ENCODE measurements around the gene HSBP1L1. TPM values are rescaled to one million over a fixed set of nuclear protein-coding genes. Genes with fewer than 3 reads are reported as not detected.

HSBP1L1 gene
- total and polyA plus RNA-seq, 2 of the 13 experiments (the other 11 are each of a cell fraction or from before 2014, with no cell fraction given) = 22.6 to 45.1 TPM

GRCh38 chr18:79936641-79937040 is 27.8 kb upstream of the HSBP1L1 start (continued):
- peak; percentile 67 for TF ChIP-seq ZNF687 (CRISPR knock-in tag; IDR thresholded peaks at IDR 0.05)
- no peak for TF ChIP-seq CCDC6 (CRISPR knock-in tag; IDR thresholded peaks at IDR 0.05)
- peak; percentile 56; the same call in 1 of the 2 replicates for TF ChIP-seq NR2C2 (CRISPR knock-in tag; IDR thresholded peaks at IDR 0.05; ENCODE audit: borderline replicate concordance)
- TF ChIP-seq ZMYM2 (CRISPR knock-in tag; IDR thresholded peaks at IDR 0.05) = no peak
- TF ChIP-seq KAT2B (IDR thresholded peaks at IDR 0.05; ENCODE audit: borderline replicate concordance, low read depth, low read length) = no peak
- TF ChIP-seq ZNF530 (CRISPR knock-in tag; IDR thresholded peaks at IDR 0.05; ENCODE audit: low read depth) = no peak
- TF ChIP-seq ZNF800 (CRISPR knock-in tag; IDR thresholded peaks at IDR 0.05) = no peak
- TF ChIP-seq ZNF280B (CRISPR knock-in tag; IDR thresholded peaks at IDR 0.05; ENCODE audit: borderline replicate concordance) = no peak
- no peak for TF ChIP-seq ZNF451 (CRISPR knock-in tag; IDR thresholded peaks at IDR 0.05)
- peak; percentile 43; the same call in 1 of the 2 replicates for TF ChIP-seq FOXA3 (CRISPR knock-in tag; IDR thresholded peaks at IDR 0.05)
- no peak for TF ChIP-seq SYNCRIP (IDR thresholded peaks at IDR 0.05; ENCODE audit: insufficient read depth, low read depth, low read length)
- no peak for TF ChIP-seq RAD51 (IDR thresholded peaks at IDR 0.05; ENCODE audit: borderline replicate concordance)
- TF ChIP-seq PATZ1 (CRISPR knock-in tag; IDR thresholded peaks at IDR 0.05) = peak; percentile 65
- no peak for TF ChIP-seq XBP1 (CRISPR knock-in tag; IDR thresholded peaks at IDR 0.05)
- TF ChIP-seq CREB1 (IDR thresholded peaks at IDR 0.05) = peak; percentile 68
- peak; percentile 77 for TF ChIP-seq CREB1 (CRISPR knock-in tag; IDR thresholded peaks at IDR 0.05)
- TF ChIP-seq ZNF414 (CRISPR knock-in tag; IDR thresholded peaks at IDR 0.05) = no peak
- no peak for TF ChIP-seq MED8 (CRISPR knock-in tag; IDR thresholded peaks at IDR 0.05; ENCODE audit: insufficient replicate concordance)
- TF ChIP-seq ZNF335 (CRISPR knock-in tag; IDR thresholded peaks at IDR 0.05) = no peak

Data from HepG2 (cell line).